OCI-M1 (cell line): ENCODE data around the gene CRYBG2.
"Not testable (repeated sequence)": the region's sequence is repeated elsewhere in the genome, so short reads cannot be mapped to it uniquely, and the experiment has no call there.

Source experiments
- DNase-seq: peaks from one replicate; lab custom pipeline; 2025; lab: John Stamatoyannopoulos, UW

Gene CRYBG2

DNA sequence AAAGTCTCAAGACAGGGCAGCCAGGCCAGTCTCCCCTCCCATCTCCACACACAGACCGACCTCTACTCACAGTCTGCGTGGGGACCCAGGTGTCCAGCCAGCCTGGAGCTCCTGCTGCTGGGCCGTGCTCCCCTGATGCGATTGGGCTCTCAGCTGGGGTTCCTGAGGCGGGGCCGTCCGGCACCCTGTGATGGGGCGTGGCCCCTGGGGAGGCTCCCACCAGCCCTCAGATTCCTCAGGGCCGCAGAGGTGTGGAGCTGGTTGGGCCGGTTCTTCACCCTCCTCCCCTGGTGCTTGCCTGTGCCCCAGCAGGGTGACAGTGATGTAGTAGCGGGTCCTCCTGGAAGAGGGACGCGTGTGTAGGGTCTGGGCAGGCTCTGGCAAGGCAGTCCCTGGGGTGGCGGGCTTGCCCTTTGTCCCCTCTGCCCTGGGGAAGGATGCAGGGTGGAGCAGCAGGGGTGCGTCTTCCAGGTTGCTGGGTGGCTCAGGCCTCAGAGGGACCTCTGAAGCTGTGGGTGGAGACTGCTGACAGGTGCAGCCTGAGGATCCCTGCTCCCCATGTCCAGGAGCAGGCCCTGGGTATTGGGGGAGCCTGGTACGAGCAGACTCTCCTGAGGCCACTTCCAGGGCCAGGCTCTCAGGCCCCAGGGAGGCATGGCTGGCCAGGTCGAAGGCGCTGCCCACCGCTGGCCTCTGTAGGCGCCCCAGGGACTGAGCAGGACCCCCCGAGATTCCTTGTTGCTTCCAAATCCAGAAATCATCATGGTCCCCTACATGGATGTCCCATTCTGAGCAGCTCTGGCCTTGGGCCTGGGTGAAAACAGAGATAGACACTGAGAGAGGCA lies at the start of gene CRYBG2:
Gene CRYBG2, minus strand, starts transcription at position 155 of the 845 bp plus-strand sequence. CDS start 7,473 bp downstream, outside the sequence.
- no peak for DNase-seq

- DNase-seq, result no peak
Measured at GRCh38 chr1:26403656-26404055, 49.7 kb upstream of the CRYBG2 start.

- no peak for DNase-seq
Measured at GRCh38 chr1:26401891-26402290, 48.0 kb upstream of the CRYBG2 start.

DNA sequence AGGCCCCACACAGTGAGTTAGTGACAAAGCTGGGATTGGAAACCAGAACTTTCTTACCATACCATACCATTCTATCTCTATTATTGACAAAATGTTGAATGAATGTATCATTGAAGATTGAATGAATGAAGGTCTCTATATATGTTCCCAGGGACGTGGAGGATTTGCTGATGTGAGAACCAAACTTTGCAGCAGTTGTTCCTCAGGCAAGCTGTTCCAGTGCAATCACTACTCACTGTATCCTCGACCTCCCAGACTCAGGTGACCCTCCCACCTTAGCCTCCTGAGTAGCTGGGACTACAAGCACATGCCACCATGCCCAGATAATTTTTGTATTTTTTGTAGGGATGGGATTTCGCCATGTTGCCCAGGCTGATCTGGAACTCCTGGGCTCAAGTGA lies 45.1 kb upstream of the CRYBG2 start:
- no peak for DNase-seq

- DNase-seq, result no peak
Measured at GRCh38 chr1:26395754-26396153, 41.8 kb upstream of the CRYBG2 start.

DNA sequence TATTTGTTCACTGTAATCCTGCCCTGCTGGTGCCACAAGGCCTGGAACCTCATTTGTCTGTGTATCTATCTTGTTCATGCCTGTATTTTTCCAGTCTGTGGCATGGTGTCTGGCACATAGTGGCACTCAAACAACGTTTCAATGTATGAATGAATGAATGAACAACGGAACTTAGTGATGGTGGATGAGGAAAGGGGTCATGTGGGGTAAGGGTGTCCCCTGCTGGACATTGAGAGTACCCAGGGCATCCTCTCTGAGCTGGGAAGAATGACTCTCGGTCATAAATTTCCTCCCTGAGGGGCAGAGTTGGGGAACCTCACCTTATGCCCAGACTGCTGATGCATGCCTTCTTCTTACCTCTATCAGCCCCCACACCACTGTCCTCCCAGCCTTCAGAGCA lies 37.5 kb upstream of the CRYBG2 start:
- peak; percentile 80 for DNase-seq

DNA sequence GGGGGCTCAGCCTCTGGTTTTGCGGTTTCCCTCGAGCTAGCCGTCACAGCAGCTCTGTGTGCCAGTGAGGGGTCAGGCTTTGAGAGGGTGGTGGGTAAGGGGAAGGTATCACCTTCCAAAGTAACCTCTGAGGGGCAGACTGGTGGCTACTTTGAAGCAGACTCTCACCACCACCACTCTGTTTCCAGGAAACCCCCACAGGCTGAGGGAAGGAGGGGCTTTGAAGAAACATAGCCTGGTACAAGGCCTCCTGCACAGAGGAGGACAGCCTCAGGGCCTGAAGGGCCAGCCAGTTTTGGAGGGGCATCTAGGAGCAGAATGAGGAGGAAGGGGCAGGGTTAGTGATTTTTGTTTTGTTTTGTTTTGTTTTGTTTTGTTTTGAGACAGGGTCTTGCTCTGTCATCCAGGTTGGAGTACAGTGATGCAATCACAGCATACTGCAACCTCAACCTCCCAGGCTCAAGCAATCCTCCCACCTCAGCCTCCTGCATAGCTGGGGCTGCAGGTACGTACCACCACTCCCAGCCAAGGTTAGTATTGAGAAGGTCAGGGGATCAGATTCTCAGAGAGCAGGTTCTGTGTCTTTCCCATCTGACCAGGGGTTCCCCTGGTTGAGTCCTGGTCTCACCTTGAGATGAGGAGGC lies 35.8 kb upstream of the CRYBG2 start:
- no peak for DNase-seq

- no peak for DNase-seq
Measured at GRCh38 chr1:26388791-26389445, 35.0 kb upstream of the CRYBG2 start.

- DNase-seq, result peak; percentile 41
Measured at GRCh38 chr1:26387447-26387846, 33.5 kb upstream of the CRYBG2 start.

- DNase-seq, result not testable (repeated sequence)
Measured at GRCh38 chr1:26385063-26385462, 31.1 kb upstream of the CRYBG2 start.

- no peak for DNase-seq
Measured at GRCh38 chr1:26384076-26384475, 30.1 kb upstream of the CRYBG2 start.

- no peak for DNase-seq
Measured at GRCh38 chr1:26378879-26379251, 24.9 kb upstream of the CRYBG2 start.

- peak; percentile 97 for DNase-seq
Measured at GRCh38 chr1:26378088-26378878, 24.4 kb upstream of the CRYBG2 start.

GRCh38 chr1:26376050-26376449 lies 22.1 kb upstream of the CRYBG2 start:
- no peak for DNase-seq

DNA sequence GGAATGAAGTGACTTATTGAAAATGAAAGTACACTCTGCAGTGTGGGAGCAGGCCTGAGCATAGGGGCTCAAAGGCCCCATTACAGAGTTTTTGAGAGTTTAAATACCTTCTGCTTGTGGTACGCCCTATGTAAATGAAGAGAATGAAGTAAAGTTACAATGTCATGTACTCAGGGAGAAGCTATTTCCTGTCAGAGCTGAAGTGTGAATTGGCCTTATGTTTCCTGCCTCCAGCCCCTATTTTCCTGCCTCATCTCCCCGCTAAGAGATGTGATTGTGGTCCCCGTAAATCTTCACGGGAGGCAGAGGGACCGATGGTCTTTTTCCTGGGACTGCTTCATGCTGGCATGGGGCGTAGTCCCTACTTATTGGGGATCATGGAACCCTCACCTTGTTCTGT lies 21.2 kb upstream of the CRYBG2 start:
- DNase-seq, result no peak

GRCh38 chr1:26374361-26374760 lies 20.4 kb upstream of the CRYBG2 start:
- DNase-seq, result peak; percentile 27

GRCh38 chr1:26373789-26374188 lies 19.9 kb upstream of the CRYBG2 start:
- DNase-seq, result peak; percentile 28

DNA sequence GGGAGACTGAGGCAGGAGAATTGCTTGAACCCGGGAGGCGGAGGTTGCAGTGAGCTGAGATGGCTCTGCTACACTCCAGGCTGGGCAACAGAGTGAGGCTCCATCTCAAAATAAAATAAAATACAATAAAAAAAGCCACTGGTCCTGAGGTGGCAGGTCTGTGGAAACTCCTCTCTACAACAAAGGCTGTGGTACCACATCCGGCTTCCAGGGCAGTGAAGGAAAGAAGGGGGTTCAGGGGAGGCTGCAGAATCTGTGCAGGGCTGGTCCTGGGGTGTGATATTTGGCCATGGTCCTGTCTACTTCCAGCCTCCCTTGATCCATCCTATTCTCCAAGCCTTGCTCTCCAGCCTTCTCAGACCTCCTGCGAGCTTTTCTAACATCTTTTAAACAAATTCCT lies 19.4 kb upstream of the CRYBG2 start:
- DNase-seq, result no peak

DNA sequence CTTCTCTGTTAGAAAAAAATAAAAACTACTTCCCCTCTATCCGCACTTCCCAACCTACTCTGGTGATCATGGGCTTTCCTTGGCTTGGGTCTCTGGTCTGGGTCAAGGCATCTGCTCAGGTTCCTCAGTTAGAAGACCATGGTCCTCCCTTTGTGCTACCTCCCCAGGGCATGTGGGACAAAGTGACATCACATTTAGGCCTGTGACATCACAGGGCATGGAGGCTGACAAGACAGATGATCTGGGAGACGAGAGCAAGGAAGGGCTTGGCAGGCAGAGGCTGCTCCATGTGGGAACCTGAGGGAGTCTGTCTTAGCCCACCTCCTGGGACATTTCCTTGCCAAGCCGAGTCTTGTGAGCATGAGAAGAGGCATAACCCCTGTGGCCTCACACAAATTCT lies 18.7 kb upstream of the CRYBG2 start, which contains the start of gene ZNF683:
Gene ZNF683, minus strand, starts transcription at position 140 of the 400 bp plus-strand sequence. CDS start 4,179 bp downstream, outside the sequence.
- not testable (repeated sequence) for DNase-seq

DNA sequence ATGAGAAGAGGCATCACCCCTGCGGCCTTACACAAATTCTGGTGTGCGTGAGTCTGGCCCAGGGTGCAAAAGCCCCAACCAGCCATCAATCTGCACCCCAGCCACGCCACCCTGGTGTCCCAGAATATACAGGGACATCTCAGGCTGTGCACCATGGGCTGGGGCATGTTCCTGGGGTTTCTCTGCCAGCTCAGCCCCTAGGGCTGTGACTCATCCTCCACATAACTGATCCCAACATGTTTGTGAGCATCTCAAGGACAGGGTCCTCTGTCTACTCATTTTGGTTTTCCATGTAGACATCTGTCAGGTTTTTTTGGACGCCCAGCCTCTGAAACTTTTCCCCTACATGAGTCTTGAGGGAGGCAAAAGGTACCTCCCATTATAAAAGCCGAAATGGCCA lies 18.1 kb upstream of the CRYBG2 start:
- no peak for DNase-seq

DNA sequence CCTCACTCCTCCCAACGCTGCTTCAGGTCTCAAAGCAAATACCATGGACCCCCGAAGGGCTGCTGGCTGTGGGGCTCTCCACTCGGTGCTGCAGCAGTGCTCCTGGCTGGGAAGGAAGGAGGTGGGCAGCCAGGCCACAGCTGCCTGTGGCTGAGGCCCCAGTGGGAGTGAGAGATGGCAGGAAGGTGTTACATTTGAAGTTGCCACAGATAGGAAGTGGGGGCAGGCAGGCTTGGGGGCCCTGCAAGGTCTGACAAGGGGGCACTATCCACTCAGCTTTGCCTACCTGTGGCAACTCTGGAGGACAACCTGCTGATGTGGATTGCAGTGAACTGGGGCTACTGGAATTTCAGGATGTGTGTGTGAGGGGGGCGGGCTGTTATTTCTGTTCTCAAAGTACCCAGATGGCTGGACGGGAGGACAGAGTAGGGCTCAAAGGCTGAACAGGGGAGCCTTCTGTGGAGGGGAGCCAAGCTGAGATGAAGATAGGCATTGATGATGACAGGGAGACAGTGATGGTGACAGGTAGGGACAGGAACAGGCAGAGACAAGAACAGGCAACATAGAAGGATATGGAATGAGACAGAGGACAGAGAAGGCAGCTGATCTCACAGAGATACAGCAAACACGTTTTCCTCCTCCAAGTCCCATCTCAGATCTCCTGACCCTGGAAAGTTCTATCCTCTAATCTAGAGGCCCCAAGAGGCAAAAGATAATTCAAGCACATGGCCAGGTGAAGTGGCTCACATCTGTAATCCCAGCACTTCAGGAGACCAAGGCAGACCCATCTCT lies 16.9 kb upstream of the CRYBG2 start:
- no peak for DNase-seq
